ENCODE measurements around the gene ADRA2B. TPM values are rescaled to one million over a fixed set of nuclear protein-coding genes. Genes with fewer than 3 reads are reported as not detected.

The ADRA2B gene
- total and polyA plus RNA-seq, 2 experiments from 2014 or later: 0.66 to 0.87 TPM

GRCh38 chr2:96117701-96118588 lies 1.6 kb upstream of the ADRA2B start:
- Histone ChIP-seq H3K9me3 (ENCODE audit: low read depth) (no peaks in the 10 kb centered on the region), H3K4me3 (no peak overlapping the region), H2AFZ (no peak overlapping the region), H3K79me2 (no peaks in the 10 kb centered on the region), H3K4me2 (peak overlapping the region; percentile 97), H3K27ac (no peak overlapping the region), H3K27me3 (peaks cover 19% of the 10 kb centered on the region), H4K20me1 (ENCODE audit: insufficient read depth, poor library complexity, severe bottlenecking) (no peaks in the 10 kb centered on the region), H3K9me2 (replicated peaks; ENCODE audit: insufficient read depth) (no peaks in the 10 kb centered on the region), H3K36me3 (replicated peaks; ENCODE audit: insufficient read depth, low read depth) (no peaks in the 10 kb centered on the region), H3K4me1 (ENCODE audit: insufficient read depth) (peaks cover 4% of the 10 kb centered on the region)
- TF ChIP-seq EZH2 (IDR thresholded peaks at IDR 0.05; ENCODE audit: borderline replicate concordance) (no peak), CTCF (IDR thresholded peaks at IDR 0.05; ENCODE audit: poor library complexity) (peak; percentile 10), EZH2phosphoT487 (IDR thresholded peaks at IDR 0.05; ENCODE audit: low read depth, severe bottlenecking, unreplicated experiment) (no peak)
- peak; percentile 36 for DNase-seq (ENCODE audit: low spot score)
- 50% methylated on average over 17 of the region's 17 CpGs for WGBS (ENCODE audit: low lambda C conversion rate, missing lambda C conversion rate)

GRCh38 chr2:96116879-96117533 lies 635 bp upstream of the ADRA2B start:
- Histone ChIP-seq H3K27ac (no peak overlapping the region), H3K4me2 (peak overlapping the region; percentile 97), H3K36me3 (replicated peaks; ENCODE audit: insufficient read depth, low read depth) (no peaks in the 10 kb centered on the region), H3K27me3 (peaks cover 19% of the 10 kb centered on the region), H4K20me1 (ENCODE audit: insufficient read depth, poor library complexity, severe bottlenecking) (no peaks in the 10 kb centered on the region), H3K79me2 (no peaks in the 10 kb centered on the region), H3K4me1 (ENCODE audit: insufficient read depth) (peaks cover 4% of the 10 kb centered on the region), H3K4me3 (peak overlapping the region; percentile 53), H3K9me2 (replicated peaks; ENCODE audit: insufficient read depth) (no peaks in the 10 kb centered on the region), H3K9me3 (ENCODE audit: low read depth) (no peaks in the 10 kb centered on the region), H2AFZ (peak overlapping the region; percentile 73)
- WGBS (ENCODE audit: low lambda C conversion rate, missing lambda C conversion rate): 3% methylated on average over 20 of the region's 62 CpGs
- DNase-seq (ENCODE audit: low spot score): peak; percentile 86
- TF ChIP-seq CTCF (IDR thresholded peaks at IDR 0.05; ENCODE audit: poor library complexity) (peak; percentile 65), EZH2 (IDR thresholded peaks at IDR 0.05; ENCODE audit: borderline replicate concordance) (no peak)

GRCh38 chr2:96115631-96116423 lies 544 bp downstream of the ADRA2B start:
- Histone ChIP-seq H3K27ac (no peak overlapping the region), H3K4me2 (peak overlapping the region; percentile 97), H3K79me2 (no peaks in the 10 kb centered on the region), H4K20me1 (ENCODE audit: insufficient read depth, poor library complexity, severe bottlenecking) (no peaks in the 10 kb centered on the region), H3K9me3 (ENCODE audit: low read depth) (no peaks in the 10 kb centered on the region), H3K36me3 (replicated peaks; ENCODE audit: insufficient read depth, low read depth) (no peaks in the 10 kb centered on the region), H3K27me3 (peaks cover 19% of the 10 kb centered on the region), H3K4me3 (peak overlapping the region; percentile 53), H2AFZ (no peak overlapping the region), H3K9me2 (replicated peaks; ENCODE audit: insufficient read depth) (no peaks in the 10 kb centered on the region), H3K4me1 (ENCODE audit: insufficient read depth) (peaks cover 4% of the 10 kb centered on the region)
- WGBS (ENCODE audit: low lambda C conversion rate, missing lambda C conversion rate): 61% methylated on average over 72 of the region's 77 CpGs
- TF ChIP-seq EZH2phosphoT487 (IDR thresholded peaks at IDR 0.05; ENCODE audit: low read depth, severe bottlenecking, unreplicated experiment) (no peak), EZH2 (IDR thresholded peaks at IDR 0.05; ENCODE audit: borderline replicate concordance) (no peak), CTCF (IDR thresholded peaks at IDR 0.05; ENCODE audit: poor library complexity) (no peak)
- DNase-seq (ENCODE audit: low spot score): no peak
